HG03442 (cell line): ENCODE measurements around the gene ADAM23.

Experiments
- ATAC-seq: cut with Tn5 transposase; IDR thresholded peaks from one replicate; pipeline ENCODE4 v1.9.1; 2021; ENCODE audit warnings: mild to moderate bottlenecking, moderate library complexity; ENCODE audit not compliant: unreplicated experiment

Gene ADAM23

GRCh38 chr2:206627632-206628031 is 184.3 kb downstream of the ADAM23 start:
- no peak for ATAC-seq

- ATAC-seq = no peak
These were observed 188.0 kb downstream of the ADAM23 start for GRCh38 chr2:206631340-206631739.

GRCh38 chr2:206635015-206635414 is 191.7 kb downstream of the ADAM23 start:
- no peak for ATAC-seq

- ATAC-seq = no peak
These were observed 196.3 kb downstream of the ADAM23 start for GRCh38 chr2:206639636-206640035.

GRCh38 chr2:206641226-206641625 is 197.9 kb downstream of the ADAM23 start:
- no peak for ATAC-seq

GRCh38 chr2:206642075-206643025 is 199.0 kb downstream of the ADAM23 start, which contains the start of gene FAM237A:
Gene FAM237A, plus strand, starts transcription at chr2:206642487. Its CDS starts 1,750 bp downstream, at chr2:206644237.
- no peak for ATAC-seq

GRCh38 chr2:206647985-206648384 is 204.7 kb downstream of the ADAM23 start:
- no peak for ATAC-seq

GRCh38 chr2:206657087-206657486 is 213.8 kb downstream of the ADAM23 start:
- no peak for ATAC-seq

GRCh38 chr2:206665251-206665650 is 221.9 kb downstream of the ADAM23 start:
- no peak for ATAC-seq
